Posterior vena cava (tissue), 2 donors: Measurements from ENCODE around the gene CENPP. TPM values are rescaled to one million over a fixed set of nuclear protein-coding genes. Genes with fewer than 3 reads are reported as not detected.

Experiments used
- DNase-seq: peaks from one replicate; pipeline ENCODE4 v3.0.0-alpha.2; 2020; ENCODE audit warnings: low spot score
- intact Hi-C, 2 donors: fragments of 100-400 bp; cut with DNase I; formaldehyde crosslinking; loops; one replicate each; pipeline versions ENCODE4 v1.14.1 to v1.14.2; 2022 to 2023
- total RNA-seq, 2 donors: library from RNA; stranded (reverse); fragmentation: NEBNext Ultra II Directional; extraction: Animal tissue kit (Norgen Biotek cat#: 25700); gene quantifications; one replicate each; pipeline ENCODE4 v1.2.1, GENCODE V29; 2021
- donor health status: DM: yes; HTN: yes; CAD: no.
- donor health status: DM: yes; HTN: yes; CAD: no.

The CENPP gene
- total RNA-seq, 2 donors from 2014 or later: 3.5 to 4.5 TPM

GRCh38 chr9:92635760-92636159 lies 310.0 kb downstream of the CENPP start:
- intact Hi-C loops: loop anchor here (5.0 to 10.0 kb wide), 2 partner anchors 293 to 301 kb away; no protein-coding TSS in a partner anchor
- DNase-seq: no peak

- DNase-seq: no peak
- intact Hi-C loops: loop anchor here (5.0 to 10.0 kb wide), 2 partner anchors 294 to 302 kb away; no protein-coding TSS in a partner anchor
Observed at GRCh38 chr9:92636627-92637026, 310.9 kb downstream of the CENPP start.

GRCh38 chr9:92637326-92637725 lies 311.6 kb downstream of the CENPP start:
- intact Hi-C loops: loop anchor here (5.0 to 10.0 kb wide), 2 partner anchors 295 to 303 kb away; no protein-coding TSS in a partner anchor
- DNase-seq: no peak

- no peak for DNase-seq
- intact Hi-C loops: loop anchor here (5.0 to 10.0 kb wide), 2 partner anchors 296 to 303 kb away; no protein-coding TSS in a partner anchor
Observed at GRCh38 chr9:92637886-92638620, 312.3 kb downstream of the CENPP start.

GRCh38 chr9:92638621-92639101 lies 312.9 kb downstream of the CENPP start:
- intact Hi-C loops: loop anchor here (5.0 to 10.0 kb wide), 2 partner anchors 296 to 304 kb away; no protein-coding TSS in a partner anchor

GRCh38 chr9:92639124-92639523 lies 313.4 kb downstream of the CENPP start:
- DNase-seq: no peak
- intact Hi-C loops: loop anchor here (5.0 to 10.0 kb wide), 2 partner anchors 297 to 304 kb away; no protein-coding TSS in a partner anchor

More at GRCh38 chr9:92638621-92639101, 312.9 kb downstream of the CENPP start:
- no peak for DNase-seq

GRCh38 chr9:92639791-92640271 lies 314.1 kb downstream of the CENPP start:
- intact Hi-C loops: loop anchor here (5.0 to 10.0 kb wide), 2 partner anchors 298 to 305 kb away; no protein-coding TSS in a partner anchor

DNA sequence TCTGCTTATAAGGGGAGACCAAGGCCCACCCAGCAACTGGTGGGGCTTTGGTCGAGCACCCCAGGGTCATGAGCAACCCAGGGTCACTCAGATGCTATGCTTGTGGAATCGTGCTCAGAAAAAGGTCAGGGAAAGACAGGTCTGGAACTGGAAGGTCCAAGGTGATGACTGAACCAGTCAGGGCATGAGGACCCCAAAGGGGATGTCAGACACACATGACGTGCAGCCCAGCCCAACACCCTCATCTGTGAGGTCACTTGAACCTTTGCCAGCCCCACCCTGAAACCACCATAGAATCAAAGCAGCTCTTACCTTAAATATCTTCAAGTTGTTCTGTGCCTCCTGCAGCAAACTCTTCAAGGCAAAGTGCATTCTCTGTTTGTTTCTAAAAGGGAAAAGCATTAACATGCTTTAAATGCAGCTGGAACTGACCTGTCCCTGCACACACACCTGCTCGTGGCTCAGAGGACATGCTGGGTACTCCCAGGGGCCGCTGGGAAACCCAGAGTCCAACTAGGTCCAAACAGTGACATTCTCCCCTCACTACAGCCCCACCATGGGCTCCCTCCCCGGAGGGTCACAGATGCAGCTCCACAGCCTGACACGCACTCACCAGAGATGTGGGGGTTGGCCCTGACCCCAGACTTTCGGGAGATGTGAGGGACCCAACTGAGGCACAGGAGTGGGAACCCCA lies 314.8 kb downstream of the CENPP start:
- intact Hi-C loops: no loop called here
- DNase-seq: no peak

More at GRCh38 chr9:92639791-92640271, 314.1 kb downstream of the CENPP start:
- no peak for DNase-seq

- intact Hi-C loops: no loop called here
- no peak for DNase-seq
Observed at GRCh38 chr9:92641092-92641809, 315.5 kb downstream of the CENPP start.

- intact Hi-C loops: no loop called here
- DNase-seq: no peak
Observed at GRCh38 chr9:92642041-92642451, 316.3 kb downstream of the CENPP start.

GRCh38 chr9:92642564-92642963 lies 316.8 kb downstream of the CENPP start:
- DNase-seq: no peak
- intact Hi-C loops: no loop called here

- DNase-seq: no peak
Observed at GRCh38 chr9:92644278-92644677, 318.5 kb downstream of the CENPP start.

DNA sequence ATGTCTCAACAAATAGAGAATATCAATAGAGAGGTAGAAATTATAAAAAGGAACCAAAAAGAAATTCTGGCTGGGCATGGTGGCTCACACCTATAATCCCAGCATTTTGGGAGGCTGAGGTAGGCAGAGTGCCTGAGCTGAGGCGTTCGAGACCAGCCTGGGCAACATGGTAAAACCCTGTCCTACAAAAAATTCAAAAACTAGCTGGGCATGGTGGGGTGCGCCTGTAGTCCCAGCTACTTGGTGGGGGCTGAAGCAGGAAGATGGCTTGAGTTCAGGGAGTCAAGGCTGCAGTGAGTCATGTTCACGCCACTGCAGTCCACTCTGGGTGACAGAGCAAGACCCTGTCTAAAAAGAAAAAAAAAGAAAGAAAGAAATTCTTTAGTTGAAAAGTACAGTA lies 319.3 kb downstream of the CENPP start:
- intact Hi-C loops: no loop called here
- no peak for DNase-seq

More at GRCh38 chr9:92644278-92644677, 318.5 kb downstream of the CENPP start:
- intact Hi-C loops: no loop called here

GRCh38 chr9:92647671-92648473 lies 322.1 kb downstream of the CENPP start:
- peak; percentile 58 for DNase-seq
- intact Hi-C loops: no loop called here

- intact Hi-C loops: no loop called here
- no peak for DNase-seq
Observed at GRCh38 chr9:92648474-92648971, 322.8 kb downstream of the CENPP start.

DNA sequence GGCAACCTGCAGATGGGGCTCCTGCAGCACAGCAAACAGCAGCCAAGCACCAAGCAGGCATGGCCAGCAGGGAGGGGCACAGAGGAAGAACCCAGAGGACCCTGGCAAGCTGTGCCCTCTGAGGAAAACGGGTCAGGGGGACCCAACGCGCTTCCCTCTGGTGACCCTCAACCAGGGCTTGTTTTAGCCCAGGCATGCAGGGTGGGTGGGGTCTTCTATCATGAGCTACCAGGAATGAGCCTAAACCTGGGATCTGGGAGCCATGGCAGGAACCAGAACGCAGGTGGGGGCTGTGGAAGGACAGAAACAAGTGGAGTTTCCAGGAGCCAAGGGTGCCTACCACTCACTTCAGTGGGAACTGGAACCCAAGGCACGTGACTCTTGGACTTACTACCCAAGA lies 323.3 kb downstream of the CENPP start:
- intact Hi-C loops: no loop called here
- DNase-seq: peak; percentile 59

DNA sequence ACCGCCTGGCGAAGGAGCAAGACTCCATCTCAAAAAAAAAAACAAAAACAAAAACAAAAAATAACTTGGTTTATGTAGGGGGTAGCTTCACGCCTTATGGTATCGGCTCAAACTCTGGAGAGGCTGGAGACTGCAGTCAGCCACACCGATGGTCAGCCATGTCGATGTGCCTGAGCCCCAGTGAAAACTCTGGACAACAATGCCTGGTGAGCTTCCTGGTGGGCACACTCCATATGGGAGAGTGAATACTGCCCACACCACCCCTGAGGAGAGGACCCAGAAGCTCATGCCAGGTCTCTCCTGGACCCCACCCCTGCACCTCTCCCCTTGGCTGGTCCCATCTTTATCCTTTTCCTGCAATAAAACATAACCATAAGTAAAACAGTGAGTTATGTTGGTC lies 324.5 kb downstream of the CENPP start:
- no peak for DNase-seq
- intact Hi-C loops: loop anchor here in 1 of 2 donors (10.0 kb wide), 1 partner anchor 515 kb away; no protein-coding TSS in a partner anchor
